WERI-Rb-1 (cell line): ENCODE data around the gene RFESD.
"Not testable (repeated sequence)": the region's sequence is repeated elsewhere in the genome, so short reads cannot be mapped to it uniquely, and the experiment has no call there.

Experiments used
- DNase-seq: peaks from one replicate; pipeline ENCODE4 v3.0.0-alpha.2; 2020
- H3K27ac ChIP-seq: fragments of 250-450 bp; sonication (Bioruptor Pico); 2 replicates; pipeline ENCODE4 v1.5.1; 2020; ENCODE audit warnings: mild to moderate bottlenecking, moderate library complexity
- H3K27me3 ChIP-seq: fragments of 250-450 bp; sonication (Bioruptor Pico); 2 replicates; pipeline ENCODE4 v1.5.1; 2021; ENCODE audit warnings: mild to moderate bottlenecking, low read depth, moderate library complexity; ENCODE audit not compliant: insufficient read depth, severe bottlenecking
- H3K36me3 ChIP-seq: fragments of 250-450 bp; sonication (Bioruptor Pico); 2 replicates; pipeline ENCODE4 v1.5.1; 2020; ENCODE audit warnings: mild to moderate bottlenecking, moderate library complexity
- H3K4me3 ChIP-seq: 2 replicates; pipeline ENCODE4 v1.5.1; 2011; ENCODE audit warnings: low read depth, mild to moderate bottlenecking, control low read depth, low read length
- H3K9me3 ChIP-seq: fragments of 250-450 bp; sonication (Bioruptor Pico); 2 replicates; pipeline ENCODE4 v1.5.1; 2021; ENCODE audit warnings: mild to moderate bottlenecking, moderate library complexity; ENCODE audit not compliant: severe bottlenecking
- TF ChIP-seq, protein P1 (sequence below): IDR thresholded peaks from 2 replicates; pipeline ENCODE4 v1.5.1; 2011; ENCODE audit warnings: low read depth, mild to moderate bottlenecking, control low read depth, inconsistent platforms, low read length

RFESD gene

DNA sequence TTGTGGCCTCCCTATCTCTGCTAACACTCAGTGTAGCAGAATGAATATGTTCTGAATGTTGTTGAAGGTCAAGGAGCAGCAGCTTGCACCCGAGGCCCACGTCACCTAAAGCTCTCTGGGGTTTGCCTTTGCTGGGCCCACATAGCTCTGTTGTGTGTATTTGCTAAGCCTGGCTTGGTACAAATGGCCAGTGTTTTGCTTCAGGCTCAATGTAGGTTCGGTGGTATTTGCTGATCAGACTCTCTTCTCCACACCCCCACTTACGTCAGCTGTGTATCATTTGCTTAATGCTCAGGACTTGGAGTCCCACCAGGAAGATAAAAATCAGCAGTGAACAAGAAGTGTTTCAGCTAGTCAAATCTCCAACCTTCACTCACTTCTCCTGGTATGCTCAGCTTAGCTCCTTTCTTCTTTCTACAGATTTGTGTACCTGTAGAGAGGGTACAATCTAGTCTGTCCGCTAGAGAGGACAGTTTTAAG, 4.8 kb upstream of the RFESD start:
- Histone ChIP-seq H3K4me3 (no peak overlapping the region), H3K27me3 (no peaks in the 10 kb centered on the region), H3K9me3 (no peaks in the 10 kb centered on the region), H3K36me3 (no peaks in the 10 kb centered on the region), H3K27ac (no peak overlapping the region)
- no peak for DNase-seq
- TF ChIP-seq, protein P1, sequence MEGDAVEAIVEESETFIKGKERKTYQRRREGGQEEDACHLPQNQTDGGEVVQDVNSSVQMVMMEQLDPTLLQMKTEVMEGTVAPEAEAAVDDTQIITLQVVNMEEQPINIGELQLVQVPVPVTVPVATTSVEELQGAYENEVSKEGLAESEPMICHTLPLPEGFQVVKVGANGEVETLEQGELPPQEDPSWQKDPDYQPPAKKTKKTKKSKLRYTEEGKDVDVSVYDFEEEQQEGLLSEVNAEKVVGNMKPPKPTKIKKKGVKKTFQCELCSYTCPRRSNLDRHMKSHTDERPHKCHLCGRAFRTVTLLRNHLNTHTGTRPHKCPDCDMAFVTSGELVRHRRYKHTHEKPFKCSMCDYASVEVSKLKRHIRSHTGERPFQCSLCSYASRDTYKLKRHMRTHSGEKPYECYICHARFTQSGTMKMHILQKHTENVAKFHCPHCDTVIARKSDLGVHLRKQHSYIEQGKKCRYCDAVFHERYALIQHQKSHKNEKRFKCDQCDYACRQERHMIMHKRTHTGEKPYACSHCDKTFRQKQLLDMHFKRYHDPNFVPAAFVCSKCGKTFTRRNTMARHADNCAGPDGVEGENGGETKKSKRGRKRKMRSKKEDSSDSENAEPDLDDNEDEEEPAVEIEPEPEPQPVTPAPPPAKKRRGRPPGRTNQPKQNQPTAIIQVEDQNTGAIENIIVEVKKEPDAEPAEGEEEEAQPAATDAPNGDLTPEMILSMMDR: no peak

DNA sequence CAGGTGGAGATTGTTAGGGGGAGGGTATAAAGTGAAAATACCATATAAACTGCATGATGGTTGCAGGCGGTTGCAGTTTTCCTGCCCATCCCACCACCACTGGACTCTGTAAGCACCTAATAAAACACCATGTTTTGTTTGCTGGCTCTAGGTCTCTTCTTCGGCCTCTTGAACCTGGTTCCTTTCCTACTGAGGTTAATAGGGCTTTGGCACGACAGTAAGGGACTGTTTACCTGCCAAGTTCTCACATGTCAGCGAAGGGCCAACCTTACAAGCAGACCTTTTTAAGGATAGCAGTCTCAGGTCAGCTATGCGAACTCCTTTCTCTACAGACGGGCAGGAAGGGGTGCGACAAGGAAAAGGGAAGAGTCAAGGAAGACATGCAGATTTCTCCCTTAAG, 3.4 kb upstream of the RFESD start:
- no peak for DNase-seq

DNA sequence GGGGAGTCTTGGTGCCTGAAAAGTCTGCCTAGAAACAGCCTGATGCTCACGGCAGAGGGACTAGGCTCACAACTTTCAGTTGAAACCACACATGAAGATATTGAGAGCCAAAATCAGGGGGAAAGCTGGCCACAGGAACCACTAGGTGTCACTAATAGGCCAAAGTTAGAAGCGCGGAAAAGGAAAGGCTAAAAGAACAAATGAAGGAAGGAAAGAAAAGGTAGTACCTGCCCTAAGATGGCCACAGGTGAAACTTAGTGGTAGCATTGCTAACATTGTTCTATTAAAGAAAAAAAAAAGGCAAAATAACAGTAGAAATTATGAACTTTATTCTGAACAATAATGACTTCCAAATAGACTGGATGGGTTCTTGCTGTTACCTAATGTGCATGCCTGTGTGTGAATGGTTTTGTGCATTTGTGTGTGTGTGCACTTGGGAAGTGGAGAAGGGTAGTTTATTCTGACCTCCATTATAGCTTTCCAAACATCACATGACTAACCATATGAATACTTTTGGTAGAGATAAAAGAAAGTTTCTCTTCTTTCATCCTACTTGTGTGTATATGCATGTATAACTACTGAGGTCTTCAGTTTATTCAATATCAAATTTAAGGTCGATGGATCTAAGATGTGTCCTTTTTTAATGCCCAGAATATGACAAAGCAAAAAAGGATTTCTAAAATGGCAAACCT, 2.1 kb upstream of the RFESD start:
- Histone ChIP-seq H3K27me3 (no peaks in the 10 kb centered on the region), H3K36me3 (no peaks in the 10 kb centered on the region), H3K4me3 (no peak overlapping the region), H3K9me3 (no peaks in the 10 kb centered on the region), H3K27ac (no peak overlapping the region)
- TF ChIP-seq, protein P1: peak; percentile 62
- DNase-seq: peak; percentile 48

More for the DNA sequence above, 3.4 kb upstream of the RFESD start:
- Histone ChIP-seq H3K27me3 (no peaks in the 10 kb centered on the region), H3K4me3 (no peak overlapping the region), H3K27ac (no peak overlapping the region), H3K36me3 (no peaks in the 10 kb centered on the region), H3K9me3 (no peaks in the 10 kb centered on the region)
- TF ChIP-seq, protein P1: no peak

DNA sequence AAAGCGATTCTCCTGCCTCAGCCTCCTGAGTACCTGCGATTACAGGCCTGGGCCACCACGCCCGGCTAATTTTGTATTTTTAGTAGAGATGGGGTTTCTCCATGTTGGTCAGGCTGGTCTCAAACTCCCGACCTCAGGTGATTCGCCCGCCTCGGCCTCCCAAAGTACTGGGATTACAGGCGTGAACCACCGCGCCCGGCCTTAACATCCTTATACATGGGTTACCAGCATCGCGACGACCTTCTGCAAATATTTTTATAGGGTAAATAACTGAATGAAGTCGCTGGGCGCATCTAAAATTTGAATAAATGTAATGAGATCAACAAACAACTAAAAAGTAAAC, 380 bp upstream of the RFESD start:
- H3K27me3 ChIP-seq, H3K36me3 ChIP-seq, DNase-seq, H3K9me3 ChIP-seq, H3K27ac ChIP-seq: not testable (repeated sequence)
- peak overlapping the region; percentile 49; the same call in 1 of the 2 replicates for H3K4me3 ChIP-seq

DNA sequence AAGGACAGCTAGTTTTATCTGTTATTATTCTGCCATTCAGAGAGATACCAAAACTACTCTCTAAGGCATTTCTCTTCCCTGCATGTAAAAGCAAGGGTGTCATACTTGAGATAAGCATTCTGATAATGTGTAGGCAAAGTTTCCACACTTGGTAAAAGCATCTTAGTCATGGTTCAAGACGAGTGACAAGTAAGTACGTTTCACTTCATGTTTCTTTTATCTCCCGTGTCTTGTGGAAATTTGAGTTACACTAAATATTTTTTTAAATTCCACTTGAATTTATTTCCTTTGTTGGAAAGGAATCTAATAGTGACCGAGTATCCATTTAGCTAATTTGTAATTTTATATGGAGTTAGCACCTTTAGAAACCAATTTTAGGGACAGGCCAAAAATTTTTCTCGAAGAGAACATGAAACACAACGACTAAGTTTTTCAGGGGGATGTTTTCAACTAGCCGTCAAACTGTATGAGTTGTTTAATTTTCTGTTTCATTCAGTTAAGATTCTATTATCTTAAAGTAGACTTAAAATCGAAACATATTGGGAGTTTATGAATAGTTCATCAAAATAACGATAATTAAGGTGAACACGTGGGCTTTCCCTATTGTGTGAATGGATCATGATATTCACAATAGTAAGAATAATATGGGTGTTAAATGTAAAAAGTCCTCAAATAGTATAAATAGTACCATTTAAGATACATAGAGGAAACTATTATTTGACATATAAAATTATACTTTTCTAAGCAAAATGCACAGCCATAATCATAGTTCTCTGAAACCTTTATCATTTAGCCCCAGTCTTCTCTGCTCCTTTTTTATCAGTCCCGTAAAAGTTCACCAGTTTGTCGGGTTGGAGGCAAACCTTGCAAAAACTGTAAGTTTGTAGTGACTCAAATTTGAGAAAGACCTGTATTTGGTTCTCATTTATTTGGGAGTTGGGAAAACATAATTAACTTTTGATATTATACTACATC, 1.6 kb downstream of the RFESD start:
- Histone ChIP-seq H3K27me3 (no peaks in the 10 kb centered on the region), H3K9me3 (no peaks in the 10 kb centered on the region), H3K4me3 (no peak overlapping the region; the same call in 1 of the 2 replicates), H3K27ac (no peak overlapping the region), H3K36me3 (no peaks in the 10 kb centered on the region)
- TF ChIP-seq, protein P1: no peak
- no peak for DNase-seq

DNA sequence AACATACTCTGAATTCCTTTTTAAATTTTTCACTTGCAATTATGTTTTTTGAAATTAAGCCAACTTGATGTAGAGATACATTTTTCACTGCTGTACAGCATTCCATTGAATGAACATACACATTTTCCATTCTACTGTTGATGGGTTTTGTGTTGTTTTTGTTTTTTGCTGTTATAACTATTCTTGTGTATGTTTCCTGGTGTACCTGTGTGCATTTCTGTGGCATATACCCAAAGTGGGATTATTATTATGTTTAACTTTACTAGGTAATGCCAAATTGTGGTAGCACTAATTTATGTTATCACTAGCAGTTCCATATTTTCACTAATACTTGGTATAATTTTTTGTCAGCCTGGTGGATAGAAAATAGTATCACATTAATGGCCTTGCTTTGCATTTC, 2.7 kb downstream of the RFESD start:
- Histone ChIP-seq H3K4me3 (no peak overlapping the region), H3K27me3 (no peaks in the 10 kb centered on the region), H3K9me3 (no peaks in the 10 kb centered on the region)

More for the DNA sequence above, 2.7 kb downstream of the RFESD start:
- no peaks in the 10 kb centered on the region for H3K36me3 ChIP-seq
- TF ChIP-seq, protein P1: no peak
- DNase-seq: no peak
- no peak overlapping the region for H3K27ac ChIP-seq
